GM19452 (cell line): ENCODE data around the gene ARID3B.

ENCODE experiments used
- ATAC-seq: cut with Tn5 transposase; IDR thresholded peaks from one replicate; pipeline ENCODE4 v1.9.1; 2021; ENCODE audit not compliant: unreplicated experiment

ARID3B gene

DNA sequence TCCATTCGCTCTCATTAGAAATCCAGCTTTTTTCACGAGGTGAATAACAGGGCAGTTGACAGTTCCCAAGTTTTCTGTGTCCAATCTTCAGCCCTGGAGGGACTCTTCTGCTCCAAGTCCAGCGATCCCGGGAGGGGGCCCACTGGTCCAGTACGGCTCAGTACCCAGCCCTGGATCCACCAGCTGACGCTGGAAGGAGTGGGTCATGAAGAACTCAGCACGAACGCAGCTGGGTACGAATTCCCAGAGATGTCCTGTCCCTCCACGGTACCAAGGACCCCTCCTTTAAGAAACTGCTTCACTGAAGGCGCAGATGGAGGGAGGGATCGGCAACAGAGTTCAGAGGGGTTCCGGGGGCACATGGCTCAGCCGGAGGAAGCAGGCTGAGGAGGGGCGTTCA, 58.1 kb downstream of the ARID3B start:
- no peak for ATAC-seq

DNA sequence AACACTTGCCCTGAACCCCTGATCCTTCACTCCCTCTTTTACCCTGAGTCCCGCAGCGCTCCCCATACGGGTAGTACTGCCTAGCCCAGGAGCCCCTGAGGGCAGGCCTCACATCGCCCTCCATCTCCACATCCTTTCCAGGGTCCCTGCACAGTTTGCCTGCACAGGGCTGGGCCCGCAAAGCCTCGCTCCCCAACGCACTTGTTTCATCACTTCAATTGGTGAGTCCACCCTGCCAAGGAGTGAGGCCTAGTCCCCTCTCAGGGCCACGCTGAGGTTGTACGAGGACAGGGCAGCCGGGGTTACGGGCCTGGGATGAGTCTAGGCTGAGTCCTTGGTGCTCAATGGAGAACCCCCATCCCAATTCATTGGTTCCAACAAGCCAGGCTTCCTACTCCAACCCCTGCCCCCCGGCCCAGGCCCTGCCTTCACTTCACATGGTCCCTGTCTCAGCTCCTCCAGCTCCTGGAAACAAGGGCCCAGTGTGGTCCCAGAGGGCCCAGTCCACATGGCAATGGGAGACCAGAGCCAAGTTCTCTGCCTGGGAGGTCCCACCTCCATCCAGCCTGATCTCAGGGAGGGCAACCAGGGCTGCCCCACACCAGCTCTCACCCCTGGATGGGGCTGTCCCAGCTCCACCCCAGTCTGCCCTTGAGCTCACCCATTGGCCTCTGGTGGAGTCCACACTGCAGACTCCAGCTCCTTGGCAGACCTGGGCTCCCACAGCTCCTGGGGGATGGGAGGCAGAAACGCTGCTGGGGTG, 62.2 kb downstream of the ARID3B start:
- no peak for ATAC-seq

DNA sequence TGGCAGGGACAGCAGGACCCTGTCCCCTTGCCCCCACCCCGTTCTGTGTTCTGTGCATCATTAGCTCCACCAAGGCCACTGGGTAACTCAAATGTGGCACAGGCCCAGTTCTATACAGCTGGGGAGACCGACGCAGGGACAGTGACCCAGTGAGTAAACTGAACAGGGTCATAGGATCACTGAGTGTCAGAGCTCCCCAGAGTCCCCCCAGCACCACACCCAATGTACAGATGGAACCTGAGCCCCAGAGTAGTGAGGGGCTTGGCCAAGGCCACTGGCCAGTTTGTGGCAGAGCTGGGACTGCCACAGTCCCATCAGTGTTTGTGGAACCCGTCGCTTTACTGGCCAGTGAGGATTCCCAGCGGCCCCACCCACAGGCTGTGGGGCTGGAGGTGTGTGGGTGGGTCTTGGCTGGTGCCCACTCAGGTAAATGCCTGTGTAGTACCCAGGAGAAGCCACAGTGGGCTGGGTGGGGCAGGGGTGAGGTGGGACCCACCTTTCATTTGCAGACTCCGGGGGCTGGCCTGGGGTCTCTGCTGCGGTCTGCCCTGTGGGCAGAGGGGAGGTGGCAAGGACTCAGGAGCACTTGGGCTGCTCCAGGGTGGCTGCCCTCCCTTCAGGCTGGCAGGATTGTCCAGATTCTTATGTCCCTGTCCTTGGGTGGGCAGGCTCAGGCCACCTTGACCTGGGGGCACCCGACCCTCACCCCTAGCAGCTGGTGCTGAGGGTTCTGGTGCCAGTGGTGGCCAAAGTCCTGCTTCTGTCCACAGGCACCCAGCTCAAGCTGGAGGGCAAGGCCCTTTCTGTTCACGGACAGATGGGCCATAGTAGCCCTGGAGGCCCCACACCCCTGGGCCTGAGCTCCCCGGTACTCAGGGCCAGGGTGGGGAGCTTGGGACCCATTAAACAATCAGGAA, 63.0 kb downstream of the ARID3B start:
- no peak for ATAC-seq

DNA sequence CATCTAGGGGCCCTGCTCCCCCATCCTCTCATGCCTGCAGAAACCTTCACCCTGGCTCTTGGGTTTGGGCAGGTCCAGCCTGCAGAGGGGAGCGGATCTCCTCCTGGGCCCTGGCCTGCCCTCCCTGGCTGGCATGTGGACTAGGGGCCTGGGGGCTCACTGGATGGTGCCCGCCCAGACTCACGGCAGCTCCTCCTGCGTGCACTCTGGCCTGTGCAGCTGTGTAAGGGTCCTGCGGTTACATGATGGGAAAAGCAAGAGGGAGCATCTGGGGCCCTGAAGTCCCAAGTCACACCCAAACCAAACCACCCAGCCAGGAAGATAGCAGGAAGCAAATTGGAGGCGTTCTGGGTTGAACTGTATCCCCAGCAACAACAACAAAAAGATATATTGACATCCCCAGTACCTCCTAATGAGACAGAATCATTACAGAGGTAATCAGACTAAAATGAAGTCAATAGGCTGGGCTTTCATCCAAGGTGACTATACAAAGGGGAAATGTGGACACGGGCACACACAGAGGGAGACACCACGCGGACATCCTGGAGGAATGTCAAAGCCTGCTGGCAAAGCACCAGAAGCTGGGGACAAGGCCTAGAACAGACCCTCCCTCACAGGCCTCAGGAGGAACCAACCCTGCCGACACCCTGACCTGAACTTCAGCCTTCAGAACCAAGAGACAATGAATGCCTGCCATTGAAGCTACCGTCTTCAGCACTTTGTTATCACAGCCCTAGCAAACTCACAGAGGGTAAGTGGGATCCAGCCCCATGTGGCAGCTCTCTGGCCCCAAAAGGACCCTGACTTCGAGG, 64.2 kb downstream of the ARID3B start:
- no peak for ATAC-seq

DNA sequence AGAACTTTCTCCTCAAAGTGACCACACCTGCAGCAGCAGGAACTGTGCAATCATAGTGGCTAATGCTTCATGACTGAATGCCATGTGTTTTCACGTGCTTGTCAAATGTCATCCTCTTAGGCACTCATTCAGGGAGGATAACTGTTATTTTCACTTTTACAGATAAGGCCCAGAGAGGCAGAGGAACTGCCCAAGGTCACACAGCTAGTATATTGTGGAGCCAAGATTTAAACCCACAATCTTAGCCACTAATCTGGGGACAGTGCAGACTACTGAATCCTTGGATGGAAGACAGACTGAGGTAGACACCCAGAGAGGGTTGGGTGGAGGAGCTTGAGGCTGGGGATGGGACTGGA, 64.8 kb downstream of the ARID3B start:
- ATAC-seq, result no peak

DNA sequence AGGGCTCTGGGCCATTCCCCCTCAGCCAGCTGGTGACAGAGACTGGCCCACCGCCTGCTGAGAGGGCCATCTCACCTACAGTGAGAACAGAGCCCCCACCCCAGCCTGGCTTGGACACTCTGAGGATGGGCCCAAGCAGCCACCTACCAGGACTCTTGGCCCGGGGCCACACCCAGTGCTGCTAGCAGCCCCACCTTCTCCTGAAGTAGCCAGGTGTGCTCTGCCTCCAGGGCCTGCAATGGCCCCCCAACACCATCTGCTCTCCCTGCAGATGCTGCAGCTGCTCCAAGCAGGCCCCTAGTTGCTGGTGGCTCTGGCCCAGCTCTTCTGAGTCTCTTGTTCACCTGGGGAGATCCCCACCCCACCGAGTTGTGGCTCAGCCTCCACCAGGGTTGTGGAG, 67.8 kb downstream of the ARID3B start:
- no peak for ATAC-seq

DNA sequence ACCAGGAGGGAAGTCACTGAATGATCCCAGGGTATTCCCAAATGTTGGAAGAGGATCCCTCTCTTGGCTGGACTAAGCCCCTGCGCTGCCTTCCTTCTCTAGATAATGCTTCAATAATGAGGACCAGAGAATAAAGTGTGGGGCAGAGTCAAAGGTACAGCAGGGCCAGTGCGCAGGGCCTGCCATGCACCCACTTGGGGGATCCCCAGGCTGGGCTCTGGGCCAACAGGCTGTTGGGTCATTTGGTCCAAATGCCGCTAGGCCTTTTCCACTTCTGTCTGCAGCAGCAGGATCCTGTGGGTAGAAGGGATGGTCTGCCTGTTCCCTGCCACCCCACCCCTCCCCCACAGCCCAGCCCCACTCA, 68.9 kb downstream of the ARID3B start:
- ATAC-seq, result no peak

DNA sequence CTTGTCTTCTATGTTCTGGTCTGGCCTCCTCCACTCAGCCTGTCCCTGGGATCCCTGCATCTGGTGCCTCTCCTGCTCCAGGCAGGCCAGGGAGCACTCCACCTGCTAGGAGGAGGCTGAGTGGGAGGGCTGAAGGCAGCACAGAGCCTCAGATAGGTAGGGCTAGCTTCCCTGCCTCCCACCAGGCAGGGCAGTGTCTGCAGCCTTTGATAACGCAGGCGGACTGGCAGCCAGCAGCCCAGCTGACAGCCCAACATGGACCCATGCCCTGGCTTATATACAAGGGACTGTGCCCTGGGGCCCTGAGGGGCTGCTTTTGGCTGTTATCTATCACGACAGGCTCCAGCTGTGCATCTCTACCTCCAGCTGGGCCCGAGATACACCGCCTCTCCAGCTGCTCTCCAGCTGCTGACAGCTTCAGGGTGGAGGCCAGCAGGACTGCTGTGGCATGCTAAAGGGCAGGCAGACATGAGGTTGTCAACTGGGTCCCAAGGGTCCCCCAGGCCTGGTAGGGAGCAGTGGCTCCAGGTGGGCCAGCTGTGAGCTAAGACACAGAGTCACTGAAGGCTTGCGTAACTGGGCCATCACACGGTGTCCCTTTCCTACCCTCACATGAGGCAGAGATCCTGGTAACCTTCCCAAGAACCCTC, 69.4 kb downstream of the ARID3B start:
- no peak for ATAC-seq

DNA sequence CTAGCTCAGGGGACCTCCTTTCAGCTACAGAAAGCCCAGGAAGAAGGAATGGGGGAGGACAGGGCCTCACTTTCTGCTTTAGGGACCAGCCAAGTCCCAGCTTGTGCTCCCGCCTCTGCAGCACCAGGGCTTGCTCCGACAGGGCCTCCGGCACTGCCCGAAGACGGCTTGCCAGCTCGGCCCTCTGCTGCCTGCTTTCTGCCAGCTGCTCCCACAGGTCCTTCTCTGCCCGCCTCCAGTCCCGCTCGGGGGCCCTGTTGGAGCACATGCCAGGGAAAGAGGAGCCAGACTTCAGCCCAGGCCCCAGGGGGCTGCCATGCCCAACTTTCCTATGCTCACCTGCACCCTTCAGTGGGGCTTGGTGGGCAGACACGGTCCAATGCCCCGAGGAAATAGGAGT, 70.3 kb downstream of the ARID3B start:
- ATAC-seq, result no peak

DNA sequence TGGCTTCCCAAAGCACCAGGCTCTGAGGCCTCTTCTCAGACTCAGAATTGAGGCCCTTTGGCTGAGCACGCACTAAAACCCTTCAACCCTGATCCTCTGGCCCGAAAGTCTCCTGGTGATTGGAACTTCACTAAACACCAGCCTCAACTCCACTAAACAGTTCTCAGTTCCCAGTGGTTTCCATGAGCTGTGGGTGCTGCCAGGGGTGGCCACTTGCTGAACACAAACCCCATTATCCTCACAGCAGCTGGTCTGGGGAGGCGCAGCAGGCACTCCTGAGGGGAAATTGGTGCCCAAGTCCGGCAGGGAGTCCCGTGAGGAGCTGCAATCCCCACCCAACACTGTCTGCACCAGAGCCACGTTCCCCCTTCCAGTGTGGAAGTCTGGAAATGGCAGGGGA, 70.8 kb downstream of the ARID3B start:
- no peak for ATAC-seq

DNA sequence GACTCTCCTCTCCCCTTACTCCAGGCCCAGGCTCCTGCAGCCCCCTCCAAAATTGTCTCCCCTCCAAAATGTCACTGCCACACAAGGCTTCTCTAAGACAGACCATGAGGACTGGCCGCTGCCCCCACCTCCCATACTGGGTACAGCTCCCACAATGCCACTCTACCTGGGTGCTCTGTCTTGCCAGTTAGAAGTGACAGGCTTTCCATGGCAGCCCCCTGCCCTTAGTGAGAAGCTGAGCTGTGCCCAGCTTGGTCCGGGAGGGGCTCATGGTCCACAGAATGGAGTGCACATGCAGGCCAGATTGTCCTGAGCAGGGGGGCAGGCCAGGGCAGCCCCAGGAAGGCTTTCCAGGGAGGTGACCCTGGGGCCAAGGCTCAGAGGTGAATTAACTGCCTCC, 71.7 kb downstream of the ARID3B start:
- ATAC-seq, result no peak

DNA sequence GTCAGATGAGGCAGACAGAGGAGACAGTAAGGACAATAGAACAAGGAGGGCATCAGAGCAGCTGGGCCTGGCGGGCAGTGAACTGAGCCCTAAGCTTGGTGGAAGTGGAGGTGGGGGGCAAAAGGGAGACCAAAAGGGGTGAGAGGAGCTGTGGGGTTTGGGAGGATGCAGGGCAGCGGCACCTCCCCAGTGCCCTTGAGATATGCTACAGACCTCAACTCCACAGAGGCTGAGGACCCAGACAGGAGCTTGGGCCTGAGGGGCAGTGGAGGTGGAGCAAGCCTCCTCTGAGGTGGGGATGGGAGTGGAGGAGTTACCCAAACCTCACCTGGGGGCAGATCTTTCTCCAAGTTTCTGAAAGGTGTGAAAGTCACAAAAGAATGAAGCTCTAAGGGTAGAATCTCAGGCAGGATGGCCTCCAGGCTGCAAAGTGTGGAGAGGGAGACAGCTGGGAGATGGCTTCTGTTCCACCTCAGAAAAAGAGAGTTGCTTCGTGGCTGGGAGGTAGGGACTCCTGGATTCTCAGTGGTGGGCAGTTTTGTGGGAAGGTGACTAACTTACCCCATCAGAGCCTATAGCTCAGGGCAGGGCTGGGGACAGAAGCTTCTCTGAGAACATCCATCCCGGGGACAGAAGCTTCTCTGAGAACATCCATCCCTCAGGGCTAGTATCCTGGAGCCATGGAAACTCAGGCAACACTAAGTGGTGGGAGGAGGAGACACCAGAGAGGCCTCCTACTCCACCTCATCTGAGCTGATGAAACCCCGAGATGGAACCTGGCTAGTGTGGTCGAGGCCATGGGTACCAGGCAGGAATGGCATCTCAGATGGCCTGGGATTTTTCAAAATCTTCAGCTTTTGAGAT, 72.3 kb downstream of the ARID3B start:
- no peak for ATAC-seq

DNA sequence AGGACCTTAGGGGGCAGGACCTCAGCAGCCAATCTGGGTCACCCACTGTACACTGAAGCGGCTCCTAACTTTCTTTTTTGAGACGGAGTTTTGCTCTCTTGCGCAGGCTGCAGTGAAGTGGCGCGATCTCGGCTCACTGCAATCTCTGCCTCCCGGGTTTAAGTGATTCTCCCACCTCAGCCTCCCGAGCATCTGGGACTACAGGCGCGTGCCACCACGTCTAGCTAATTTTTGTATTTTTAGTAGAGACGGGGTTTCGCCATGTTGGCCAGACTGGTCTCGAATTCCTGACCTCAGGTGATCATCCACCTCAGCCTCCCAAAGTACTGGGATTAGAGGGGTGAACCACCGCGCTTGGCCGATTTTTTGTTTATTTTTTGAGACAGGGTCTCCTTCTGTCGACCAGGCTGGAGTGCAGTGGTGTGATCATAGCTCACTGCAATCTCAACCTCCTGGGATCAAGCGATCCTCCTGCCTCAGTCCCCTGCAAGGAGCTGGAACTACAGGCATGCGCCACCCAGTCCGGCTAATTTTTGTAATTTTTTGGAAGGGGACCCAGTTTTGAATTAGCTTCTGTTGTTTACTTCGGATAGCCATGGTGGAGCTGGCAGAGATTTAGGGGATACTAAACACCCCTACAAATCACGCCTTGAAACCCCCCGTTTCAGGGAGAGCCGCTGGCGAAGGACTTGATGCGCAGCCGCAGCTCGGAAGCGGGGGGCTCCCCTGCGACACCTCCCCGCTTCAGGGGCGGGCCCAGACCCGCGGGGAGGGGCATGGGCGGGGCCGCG, 73.1 kb downstream of the ARID3B start:
- no peak for ATAC-seq

DNA sequence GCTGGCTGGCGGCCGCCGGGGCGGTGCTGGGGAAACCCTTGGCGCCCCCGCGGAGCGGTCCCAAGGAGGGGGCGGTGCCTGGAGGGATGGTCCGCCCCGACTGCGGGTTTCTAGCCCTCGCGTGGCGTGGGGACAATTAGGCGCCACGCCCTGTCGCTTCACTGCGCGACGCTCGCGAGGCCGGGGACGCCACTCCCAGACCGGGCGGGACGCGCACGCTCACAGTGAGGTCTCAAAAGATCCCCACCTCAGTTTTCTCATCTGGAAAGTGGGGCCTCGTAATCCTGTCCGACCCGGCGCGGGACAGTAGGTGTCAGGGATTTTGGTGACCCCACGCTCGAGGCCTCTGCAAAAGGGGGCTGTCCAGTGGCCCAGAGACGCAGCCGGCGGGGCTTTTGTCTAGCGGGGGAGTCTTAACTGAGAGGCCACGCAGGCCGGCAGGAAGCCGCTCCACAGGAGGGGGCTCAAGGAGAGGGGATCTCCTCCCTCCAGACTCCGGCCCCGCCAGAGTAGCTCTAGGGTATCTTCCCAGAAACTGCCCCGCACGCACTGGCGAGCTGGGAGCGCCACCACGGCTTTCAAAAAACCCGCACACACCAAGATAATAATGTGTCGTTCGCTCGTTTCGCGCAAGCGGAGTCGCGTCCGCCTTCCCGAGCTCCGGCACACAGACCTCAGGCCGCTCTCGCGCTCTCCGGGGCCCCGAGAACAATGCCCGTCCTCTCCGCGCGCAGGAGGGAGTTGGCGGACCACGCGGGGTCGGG, 73.9 kb downstream of the ARID3B start:
- peak; percentile 47 for ATAC-seq

DNA sequence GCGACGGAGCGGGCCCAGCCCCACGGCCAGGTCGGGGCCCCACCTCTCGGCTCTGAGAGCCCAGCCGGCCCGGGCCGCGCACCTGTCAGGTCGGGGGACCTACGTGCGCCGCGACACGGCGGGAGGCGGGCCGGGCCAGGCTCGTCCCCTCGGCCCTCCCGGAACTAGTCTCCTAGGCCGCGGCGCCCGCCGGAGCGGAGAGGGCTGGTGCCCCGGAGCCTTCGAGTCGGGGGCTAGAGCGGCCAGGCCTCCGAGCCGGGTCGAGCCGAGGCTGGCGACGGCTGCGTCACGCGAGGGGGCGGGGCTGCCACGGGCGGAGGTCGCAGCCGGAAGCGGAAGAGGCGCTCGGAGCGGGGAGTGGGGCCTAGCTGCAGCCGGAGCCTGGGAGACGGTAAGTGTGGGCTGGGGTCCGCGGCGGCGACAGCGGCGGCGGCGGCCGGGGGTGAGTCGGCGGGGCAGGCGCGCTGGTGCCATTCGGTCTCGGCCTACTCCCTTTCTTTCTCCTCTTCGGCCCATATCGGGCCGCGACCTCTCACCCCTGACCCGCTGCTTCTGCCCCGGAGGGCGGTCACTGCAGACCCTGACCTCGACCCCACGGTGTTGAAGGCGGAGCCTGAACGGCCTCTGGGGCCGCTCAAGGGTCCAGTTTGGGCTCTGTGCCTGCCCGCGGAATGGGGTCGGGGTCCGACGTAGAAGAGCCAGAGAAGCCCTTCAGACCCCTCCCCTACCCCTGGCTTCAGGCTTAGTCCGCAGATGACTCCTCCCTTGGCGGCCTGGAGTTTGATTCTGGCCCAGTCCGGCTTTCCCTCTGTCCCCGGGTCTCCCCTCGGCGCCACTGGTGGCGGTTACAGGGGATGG, 74.7 kb downstream of the ARID3B start, which contains the start of gene CLK3:
Gene CLK3, plus strand, starts transcription at position 329 of the 858 bp plus-strand sequence. CDS start 3,361 bp downstream, outside the sequence.
- peak; percentile 72 for ATAC-seq

DNA sequence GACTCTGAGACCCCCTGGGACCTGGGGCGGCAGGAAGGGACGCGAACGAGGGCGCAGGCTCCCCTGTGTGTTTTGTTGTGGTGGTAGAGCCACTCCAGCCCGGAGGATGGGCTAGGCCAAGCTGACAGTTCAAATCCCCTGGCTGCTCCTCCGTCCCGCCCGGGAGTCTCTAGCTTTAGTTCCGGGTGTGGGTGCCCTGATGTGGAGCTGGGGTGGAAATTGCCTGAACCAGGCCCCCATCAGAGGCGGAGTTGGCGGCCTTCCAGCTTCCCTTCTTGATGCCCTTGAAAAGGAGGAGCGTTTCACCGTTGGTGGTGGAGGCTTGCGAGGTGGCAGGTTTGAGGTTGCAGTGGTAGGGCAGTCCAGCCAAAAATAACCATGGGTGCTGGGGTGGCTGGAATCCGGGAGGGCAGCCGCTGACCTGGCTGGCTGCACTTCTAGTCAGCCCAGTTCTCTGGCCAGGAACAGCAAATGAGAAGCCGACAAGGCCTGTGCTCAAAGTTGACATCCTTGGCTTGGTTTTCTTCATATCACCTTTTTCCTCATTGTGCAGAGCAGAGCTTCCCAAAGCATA, 75.4 kb downstream of the ARID3B start:
- no peak for ATAC-seq

DNA sequence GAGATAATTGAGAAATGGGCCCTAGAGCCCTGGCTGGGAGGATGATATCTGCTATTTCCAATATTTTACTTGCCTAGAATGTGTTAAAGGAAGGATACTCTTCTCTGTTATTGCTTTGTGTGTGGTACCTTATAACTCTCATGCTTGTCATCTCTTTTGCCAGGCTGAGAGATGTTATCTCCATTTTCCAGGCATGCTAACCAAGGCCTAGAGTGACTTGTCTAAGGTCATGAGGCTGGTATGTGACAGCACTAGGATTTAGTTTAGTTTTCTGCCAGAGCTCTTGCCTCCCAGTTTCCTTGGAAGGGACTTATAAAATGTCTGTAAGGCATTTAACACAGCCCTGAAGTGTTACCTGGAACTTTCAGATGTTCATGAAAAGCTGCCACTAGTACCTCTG, 76.0 kb downstream of the ARID3B start:
- ATAC-seq, result no peak
